Smooth muscle cell of trachea (primary cell): ENCODE measurements around the gene ZBTB33. TPM values are rescaled to one million over a fixed set of nuclear protein-coding genes. Genes with fewer than 3 reads are reported as not detected.

ENCODE experiments used
- total RNA-seq: library from RNA; depleted of rRNA; stranded (reverse); fragments of >200 nt; gene quantifications from 2 replicates; pipeline ENCODE4 v1.2.1, GENCODE V29; 2014

ZBTB33 gene
- total RNA-seq = 10.5 and 10.9 TPM in 2 replicates

DNA sequence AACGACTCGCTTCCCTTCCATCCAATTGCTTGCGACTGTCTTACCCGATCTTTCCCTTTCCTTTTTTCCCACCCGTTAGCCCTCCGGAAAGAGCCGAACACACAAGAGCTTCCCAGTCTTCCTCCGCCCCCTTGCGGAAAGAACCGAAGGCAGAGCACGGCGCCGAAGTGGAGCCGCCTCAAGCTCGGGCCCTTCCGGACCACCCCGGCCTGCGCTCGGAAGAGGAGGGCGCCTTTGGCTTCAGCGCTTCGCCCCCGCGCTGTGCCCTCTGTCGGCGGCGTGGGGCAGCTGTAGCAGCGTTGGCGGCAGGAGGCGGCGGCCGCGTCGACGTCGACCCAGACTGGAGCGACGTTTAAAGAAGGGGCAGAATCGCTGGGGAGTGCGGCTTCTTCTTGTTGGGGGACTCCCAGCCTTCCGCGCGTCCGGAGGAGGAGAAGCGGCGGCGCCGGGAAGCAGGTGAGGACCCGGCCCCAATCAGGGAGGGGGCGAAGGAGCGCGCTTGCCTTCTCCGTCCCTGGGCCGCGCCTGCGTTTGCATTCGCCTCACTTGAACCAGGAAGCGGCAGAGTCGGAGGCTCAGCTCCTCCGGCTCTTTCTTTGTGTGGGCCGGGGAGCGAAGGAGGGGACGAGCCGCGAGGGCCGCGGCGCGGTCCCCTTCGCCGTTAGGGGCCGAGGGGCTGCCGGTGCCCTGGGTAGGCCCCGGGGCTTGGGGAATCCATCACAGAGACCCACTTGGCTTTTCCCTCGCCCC, at the start of gene ZBTB33:
TSS of gene ZBTB33 (plus strand) at position 291 of the 750 bp plus-strand sequence. CDS start 2,604 bp downstream, outside the sequence.

Other genes starting within 250 kb of the ZBTB33 start
- gene RHOXF2B, start 173.1 kb upstream of the ZBTB33 start, total RNA-seq = not detected in 2 replicates
- not detected in 2 replicates for gene RHOXF1, start 134.9 kb upstream of the ZBTB33 start, total RNA-seq
- gene RHOXF2, start 92.2 kb upstream of the ZBTB33 start, total RNA-seq = not detected in 2 replicates
- gene TMEM255A, start 60.6 kb downstream of the ZBTB33 start, total RNA-seq = under 0.01 TPM in 1 of 2 replicates, not detected in the other
- not detected in 2 replicates for gene ATP1B4, start 111.3 kb downstream of the ZBTB33 start, total RNA-seq
- 188 and 228 TPM in 2 replicates for gene LAMP2, start 218.5 kb downstream of the ZBTB33 start, total RNA-seq